Breast epithelium (tissue), 3 donors: ENCODE data around the gene NEK6.

ENCODE experiments used
- POLR2A ChIP-seq: fragments of 450-650 bp; IDR thresholded peaks from one replicate; pipeline ENCODE4 v1.6.1; 2016; ENCODE audit warnings: antibody characterized with exemption, mild to moderate bottlenecking, moderate library complexity
- TF ChIP-seq, protein P1 (sequence below), 3 donors: fragments of 450-650 bp; IDR thresholded peaks; one replicate each; pipeline ENCODE4 v1.5.1; 2016 to 2017; ENCODE audit warnings: antibody characterized with exemption in 3 of 3, mild to moderate bottlenecking in 3 of 3, moderate library complexity in 3 of 3

DNA sequence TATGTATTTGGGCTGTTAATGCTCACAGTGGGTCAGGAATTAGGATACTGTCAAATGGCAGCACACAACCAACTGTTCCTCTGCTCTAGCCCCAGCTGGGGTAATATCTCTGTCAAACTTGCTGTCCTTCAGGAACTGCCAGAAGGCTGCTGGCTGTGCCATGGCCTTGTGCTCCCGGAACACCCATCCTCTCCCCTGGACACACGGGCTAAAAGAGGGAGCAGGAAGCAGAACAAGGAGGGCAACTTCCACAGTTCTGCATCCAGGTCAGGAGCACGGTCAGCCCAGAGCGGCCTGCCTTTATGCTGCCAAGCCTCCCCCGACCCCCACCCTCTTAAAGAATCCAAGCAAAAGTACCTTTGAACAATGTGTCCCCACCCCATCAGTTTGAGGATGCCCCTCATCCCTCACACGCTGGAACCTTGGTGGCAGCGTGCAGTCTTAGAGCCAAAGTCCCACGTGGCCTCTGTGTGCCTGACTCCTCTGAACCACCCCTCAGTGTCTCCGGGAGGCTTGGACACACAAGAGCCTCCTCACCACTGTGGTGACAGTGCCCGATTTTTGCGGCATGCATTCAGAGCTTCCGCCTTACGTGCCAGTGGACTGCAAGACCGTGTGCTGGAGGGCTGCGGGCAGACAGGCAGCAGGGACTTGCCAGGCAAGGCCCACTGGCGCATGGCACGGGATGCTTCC lies 96.7 kb downstream of the NEK6 start:
- TF ChIP-seq, protein P1, sequence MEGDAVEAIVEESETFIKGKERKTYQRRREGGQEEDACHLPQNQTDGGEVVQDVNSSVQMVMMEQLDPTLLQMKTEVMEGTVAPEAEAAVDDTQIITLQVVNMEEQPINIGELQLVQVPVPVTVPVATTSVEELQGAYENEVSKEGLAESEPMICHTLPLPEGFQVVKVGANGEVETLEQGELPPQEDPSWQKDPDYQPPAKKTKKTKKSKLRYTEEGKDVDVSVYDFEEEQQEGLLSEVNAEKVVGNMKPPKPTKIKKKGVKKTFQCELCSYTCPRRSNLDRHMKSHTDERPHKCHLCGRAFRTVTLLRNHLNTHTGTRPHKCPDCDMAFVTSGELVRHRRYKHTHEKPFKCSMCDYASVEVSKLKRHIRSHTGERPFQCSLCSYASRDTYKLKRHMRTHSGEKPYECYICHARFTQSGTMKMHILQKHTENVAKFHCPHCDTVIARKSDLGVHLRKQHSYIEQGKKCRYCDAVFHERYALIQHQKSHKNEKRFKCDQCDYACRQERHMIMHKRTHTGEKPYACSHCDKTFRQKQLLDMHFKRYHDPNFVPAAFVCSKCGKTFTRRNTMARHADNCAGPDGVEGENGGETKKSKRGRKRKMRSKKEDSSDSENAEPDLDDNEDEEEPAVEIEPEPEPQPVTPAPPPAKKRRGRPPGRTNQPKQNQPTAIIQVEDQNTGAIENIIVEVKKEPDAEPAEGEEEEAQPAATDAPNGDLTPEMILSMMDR (IDR thresholded peaks at IDR 0.05) = no peak
- TF ChIP-seq POLR2A = no peak
